COR-L47 (cell line): ENCODE data around the gene KIAA1958.

Experiments used
- DNase-seq: peaks from one replicate; lab custom pipeline; 2025; lab: John Stamatoyannopoulos, UW

KIAA1958 gene

DNA sequence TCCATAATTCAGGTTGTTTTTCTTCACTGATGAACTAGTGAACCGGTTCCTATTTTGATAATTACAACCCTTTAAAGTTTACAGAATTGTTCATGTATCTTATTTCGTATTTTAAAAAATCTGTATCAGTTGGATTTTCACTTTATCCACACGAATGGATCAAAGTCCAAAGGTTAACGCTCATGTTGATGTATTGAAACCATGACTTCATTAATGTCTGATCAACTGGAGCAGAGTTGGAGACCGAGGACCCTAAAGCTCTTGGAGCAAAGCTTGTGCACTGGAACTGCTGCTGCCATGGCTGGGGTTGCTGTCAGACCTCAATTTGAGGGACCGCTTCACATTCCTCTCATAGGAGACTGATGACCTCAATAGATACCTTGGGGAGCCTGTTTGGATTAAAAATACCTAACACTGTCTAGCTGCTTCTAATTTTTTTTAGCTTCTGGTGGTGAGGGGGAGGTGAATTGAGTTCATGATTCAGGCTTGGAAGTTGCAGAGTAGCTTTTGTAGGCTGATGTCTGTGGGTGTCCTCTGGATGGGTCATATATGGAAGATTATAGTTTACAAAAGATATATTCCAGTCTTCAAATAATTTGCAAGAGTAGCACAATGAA, 45.1 kb downstream of the KIAA1958 start:
- no peak for DNase-seq

GRCh38 chr9:112532427-112532826, 45.8 kb downstream of the KIAA1958 start:
- no peak for DNase-seq

GRCh38 chr9:112533660-112534059, 47.0 kb downstream of the KIAA1958 start:
- no peak for DNase-seq

DNA sequence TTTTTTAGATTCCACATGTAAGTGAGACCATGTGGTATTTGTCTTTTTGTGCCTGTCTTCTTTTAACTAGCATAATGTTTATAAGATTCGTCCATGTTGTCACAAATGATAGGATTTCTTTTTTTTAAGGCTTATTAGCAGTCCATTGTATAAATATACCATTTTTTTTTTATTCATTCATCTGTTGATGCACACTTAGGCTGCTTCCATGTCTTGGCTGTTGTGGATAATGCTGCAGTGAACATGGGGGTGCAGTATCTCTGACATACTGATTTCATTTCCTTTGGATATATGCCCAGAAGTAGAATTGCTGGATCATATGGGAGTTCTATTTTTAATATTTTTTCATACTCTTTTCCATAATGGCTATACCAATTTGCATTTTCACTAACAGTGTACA, 48.7 kb downstream of the KIAA1958 start:
- DNase-seq: no peak

GRCh38 chr9:112535811-112536210, 49.2 kb downstream of the KIAA1958 start:
- no peak for DNase-seq

DNA sequence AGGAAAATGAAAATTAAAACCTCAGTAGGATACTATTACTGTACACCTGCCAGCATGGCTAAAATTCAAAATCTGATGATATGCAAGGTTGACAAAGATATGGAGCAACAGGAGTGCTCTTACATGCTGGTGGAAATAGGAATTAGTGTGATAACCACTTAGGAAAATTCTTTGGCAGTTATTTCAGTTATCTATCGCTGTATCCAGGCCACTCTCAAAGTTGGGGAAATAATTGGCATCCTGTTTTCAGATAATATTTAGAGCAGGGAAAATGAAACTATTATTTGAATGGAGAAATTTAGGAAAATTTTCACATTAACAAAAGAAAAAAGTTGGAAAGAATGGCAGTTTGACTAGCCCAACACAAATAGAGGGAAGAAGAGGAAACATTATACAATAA, 50.9 kb downstream of the KIAA1958 start:
- no peak for DNase-seq

- DNase-seq: no peak
These were observed 54.2 kb downstream of the KIAA1958 start for GRCh38 chr9:112540800-112541199.

DNA sequence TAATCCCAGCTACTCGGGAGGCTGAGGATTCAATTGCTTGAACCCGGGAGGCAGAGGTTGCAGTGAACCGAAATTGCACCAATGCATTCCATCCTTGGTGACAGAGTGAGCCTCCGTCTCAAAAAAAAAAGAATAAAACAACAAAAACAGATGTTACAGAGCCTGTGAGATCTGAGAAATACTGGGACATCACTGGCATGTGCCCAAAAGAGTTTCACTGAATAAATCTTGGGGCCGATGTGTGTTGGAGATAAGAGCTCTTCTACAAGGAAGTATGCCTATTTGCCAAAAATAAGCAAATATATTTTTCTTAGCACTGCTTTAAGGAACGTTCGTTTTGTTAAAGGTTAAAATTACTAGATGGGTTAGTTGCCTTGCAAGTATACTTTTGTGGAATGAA, 55.1 kb downstream of the KIAA1958 start:
- no peak for DNase-seq

GRCh38 chr9:112542593-112543292, 56.1 kb downstream of the KIAA1958 start:
- DNase-seq: no peak

GRCh38 chr9:112544477-112544876, 57.9 kb downstream of the KIAA1958 start:
- DNase-seq: no peak

DNA sequence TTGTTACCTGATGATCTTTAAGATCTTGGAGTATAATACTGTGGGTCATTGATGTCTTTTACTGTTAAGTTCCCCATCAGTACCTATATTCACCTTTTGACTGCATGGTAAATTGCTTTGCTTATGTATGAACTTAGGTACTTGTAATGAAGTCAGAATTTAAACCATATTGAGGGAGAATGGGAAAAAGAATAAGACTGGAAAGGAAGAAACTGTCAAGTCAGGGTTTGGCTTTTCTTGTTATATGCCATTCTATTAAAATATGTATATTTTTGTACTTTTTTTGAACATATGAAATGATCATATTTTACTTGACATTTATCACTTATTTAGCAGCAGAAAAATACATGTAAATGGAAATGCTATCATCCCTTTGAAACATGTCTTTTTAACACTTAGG, 58.6 kb downstream of the KIAA1958 start:
- DNase-seq: no peak

DNA sequence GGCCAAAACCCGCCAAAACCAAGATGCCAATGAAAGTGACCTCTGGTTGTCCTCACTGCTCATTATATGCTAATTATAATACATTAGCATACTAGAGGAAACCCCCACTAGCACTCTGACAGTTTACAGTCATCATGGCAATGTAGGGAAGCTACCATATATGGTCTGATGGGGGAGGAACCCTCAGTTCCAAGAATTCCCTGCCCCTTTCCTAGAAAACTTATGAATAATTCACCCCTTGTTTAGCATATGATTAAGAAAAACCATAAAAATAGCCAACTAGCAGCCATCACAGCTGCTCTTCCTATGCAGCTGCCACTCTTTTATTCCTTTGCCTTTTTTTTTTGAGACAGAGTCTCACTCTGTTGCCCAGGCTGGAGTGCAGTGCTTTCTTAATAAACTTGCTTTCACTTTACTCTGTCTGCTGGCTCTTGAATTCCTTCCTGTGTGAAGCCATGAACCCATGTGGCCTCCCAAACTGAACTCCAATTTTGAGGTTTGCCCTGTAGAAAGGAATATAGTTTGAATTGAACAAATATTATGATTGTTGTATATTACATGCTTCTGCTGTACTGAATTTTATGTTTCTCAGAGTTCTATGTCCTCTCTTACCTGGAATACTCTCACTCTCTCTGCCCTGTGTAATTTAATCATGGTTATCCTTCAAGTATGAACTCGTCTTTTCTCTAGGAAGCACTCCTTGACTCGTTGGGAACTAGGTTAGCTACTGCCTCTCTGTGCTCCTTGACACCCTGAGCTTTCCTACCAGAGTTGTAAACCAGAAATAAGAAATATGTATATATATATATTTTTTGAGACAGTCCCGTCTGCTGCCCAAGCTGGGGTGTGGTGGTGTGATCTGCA, 59.8 kb downstream of the KIAA1958 start:
- DNase-seq: no peak

GRCh38 chr9:112548051-112548440, 61.4 kb downstream of the KIAA1958 start:
- DNase-seq: no peak

DNA sequence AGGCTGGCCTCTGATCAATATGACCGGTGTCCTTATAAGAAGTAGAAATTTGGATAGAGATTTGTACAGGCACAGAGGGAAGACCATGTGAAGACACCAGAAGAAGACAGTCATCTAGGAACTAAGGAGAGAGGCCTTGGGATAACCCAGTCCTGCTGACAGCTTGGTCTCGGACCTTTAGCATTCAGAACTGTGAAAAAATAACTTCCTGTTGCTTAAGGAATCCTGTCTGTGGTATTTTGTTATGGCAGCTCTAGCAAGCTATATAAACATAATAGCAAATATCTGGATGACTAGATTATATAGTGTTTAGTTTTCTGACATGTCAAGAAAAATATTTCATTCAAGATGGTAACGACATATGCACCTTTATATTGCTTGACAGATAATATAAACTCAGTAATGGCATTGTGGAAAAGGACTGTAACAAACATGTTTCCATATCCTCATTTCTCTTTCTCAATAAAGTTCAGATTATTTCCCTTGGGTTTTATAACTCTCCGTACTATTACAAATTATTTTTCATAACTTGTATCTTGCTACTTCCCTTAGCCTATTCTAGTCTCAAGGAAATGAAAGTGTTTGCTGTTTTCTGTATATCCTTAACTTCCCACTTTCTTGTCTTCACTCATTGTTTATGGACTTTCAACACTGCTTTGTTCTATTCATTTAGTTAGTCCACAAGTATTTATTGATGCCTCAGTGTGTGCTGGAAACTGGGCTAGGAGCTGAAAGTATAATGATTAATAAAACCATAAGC, 62.4 kb downstream of the KIAA1958 start:
- no peak for DNase-seq

- no peak for DNase-seq
These were observed 63.9 kb downstream of the KIAA1958 start for GRCh38 chr9:112550531-112550930.

DNA sequence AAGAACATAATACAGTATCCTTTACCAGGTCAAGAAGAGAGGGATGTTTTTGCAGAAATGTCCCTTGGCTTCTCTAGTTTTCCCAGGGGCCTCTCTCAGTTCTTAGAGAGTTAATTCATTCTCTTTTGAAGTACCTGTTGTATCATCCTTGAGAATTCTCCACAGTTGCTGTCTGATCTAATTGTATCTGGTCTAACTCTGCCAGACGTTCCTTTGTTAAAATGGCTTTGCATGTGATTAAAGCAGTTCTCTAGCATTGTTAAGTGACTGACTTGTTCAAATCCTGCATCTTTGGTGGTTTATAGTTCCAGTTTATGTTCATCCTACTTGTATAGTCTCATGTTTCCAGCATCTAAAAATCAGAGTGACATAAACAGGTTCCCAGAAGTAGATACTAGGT, 65.0 kb downstream of the KIAA1958 start:
- DNase-seq: no peak

DNA sequence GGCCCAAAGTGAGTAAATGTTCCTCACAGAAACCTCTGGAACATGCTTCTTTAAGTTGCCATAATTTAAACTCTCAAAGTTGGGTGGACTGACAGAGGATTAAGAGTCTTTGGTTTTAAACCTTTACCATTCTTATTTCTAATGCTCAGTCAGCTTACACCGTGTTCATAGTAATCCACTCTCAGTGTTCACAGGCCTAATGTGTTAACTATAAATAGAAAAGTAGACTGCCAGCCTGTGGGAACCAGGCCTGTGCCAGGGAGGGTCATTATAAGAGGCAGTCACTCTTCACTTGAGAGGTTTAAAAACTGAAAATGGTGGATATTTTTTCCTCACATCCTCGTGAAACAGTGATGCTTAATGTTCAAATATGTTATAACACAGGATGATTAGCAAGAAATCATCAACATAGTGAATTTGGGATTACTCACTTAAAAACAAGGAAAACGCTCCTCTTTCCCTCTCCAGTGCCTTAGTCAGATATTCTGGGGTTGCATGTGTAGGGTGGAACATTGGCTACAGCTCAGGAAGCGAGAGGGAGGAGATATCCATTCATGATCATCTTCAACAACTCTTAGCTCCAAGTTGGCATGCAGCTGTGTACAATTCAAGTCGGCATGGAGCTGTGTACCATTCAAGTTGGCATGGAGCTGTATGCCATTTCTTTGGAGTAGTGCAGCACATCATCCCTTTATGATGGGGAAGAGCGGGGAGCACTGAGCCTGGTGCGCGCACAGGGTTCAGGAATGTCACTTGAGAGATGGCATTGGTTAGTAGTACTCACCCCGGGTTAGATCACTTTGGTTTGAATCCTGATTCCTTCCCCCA, 65.8 kb downstream of the KIAA1958 start:
- DNase-seq: no peak

DNA sequence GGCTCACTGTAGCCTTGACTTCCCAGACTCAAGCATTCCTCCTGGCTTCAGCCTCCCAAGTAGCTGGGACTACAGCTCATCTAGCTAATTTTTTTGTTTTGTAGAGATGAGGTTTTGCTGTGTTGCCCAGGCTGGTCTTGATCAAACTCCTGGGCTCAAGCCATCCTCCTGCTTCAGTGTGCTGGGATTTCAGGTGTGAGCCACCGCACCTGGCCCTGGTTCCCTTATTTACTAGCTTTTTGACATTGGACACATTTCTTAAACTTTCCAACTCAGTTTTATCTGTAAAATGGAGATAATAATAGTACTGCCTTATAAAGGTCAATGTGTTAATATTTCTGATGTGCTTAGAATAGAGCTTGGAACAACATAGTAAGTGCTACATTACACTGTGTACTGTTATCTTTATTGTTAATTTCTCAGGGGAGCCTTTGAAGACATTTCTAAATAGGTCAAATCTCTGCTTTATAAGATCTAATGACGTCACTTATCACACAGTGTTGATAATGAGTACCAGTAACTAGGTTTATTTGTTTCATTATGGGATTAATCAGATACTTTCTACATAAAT, 66.7 kb downstream of the KIAA1958 start:
- DNase-seq: no peak

- no peak for DNase-seq
These were observed 67.9 kb downstream of the KIAA1958 start for GRCh38 chr9:112554516-112554915.

GRCh38 chr9:112555101-112555643, 68.5 kb downstream of the KIAA1958 start:
- DNase-seq: no peak
